Immature natural killer cell (primary cell): ENCODE data around the gene TFE3. TPM values are rescaled to one million over a fixed set of nuclear protein-coding genes. Genes with fewer than 3 reads are reported as not detected.

Source experiments
- polyA plus RNA-seq, 3 donors: library from polyadenylated mRNA; unstranded; fragments of 300-500 nt; fragmentation: Illumina TruSeq; gene quantifications; one replicate each; pipeline ENCODE4 v1.2.3, GENCODE V29; 2021

Gene TFE3
- polyA plus RNA-seq, 3 donors from 2014 or later = 1.1 to 9.0 (median 4.2) TPM

Other genes starting within 250 kb of the TFE3 start
- gene HDAC6, start 241.3 kb downstream of the TFE3 start, polyA plus RNA-seq = 10 to 100 TPM; 13.2 to 22.9 (median 13.5) TPM
- gene ERAS, start 216.8 kb downstream of the TFE3 start, polyA plus RNA-seq = not detected
- under 1 TPM in 2 of 3 donors, not detected in 1; 0.20 to 0.32 TPM for gene PCSK1N, start 207.7 kb downstream of the TFE3 start, polyA plus RNA-seq
- 10 to 100 TPM; 76.0 to 88.2 (median 85.3) TPM for gene TIMM17B, start 145.6 kb downstream of the TFE3 start, polyA plus RNA-seq
- gene PQBP1, start 145.4 kb downstream of the TFE3 start, polyA plus RNA-seq = 100 to 1,000 TPM in 2 of 3 donors, 10 to 100 TPM in 1; 92.6 to 118 (median 108) TPM
- gene SLC35A2, start 131.7 kb downstream of the TFE3 start, polyA plus RNA-seq = 10 to 100 TPM; 17.0 to 20.6 (median 20.2) TPM
- 100 to 1,000 TPM in 2 of 3 donors, 10 to 100 TPM in 1; 86.0 to 158 (median 146) TPM for gene PIM2, start 124.3 kb downstream of the TFE3 start, polyA plus RNA-seq
- 10 to 100 TPM; 25.2 to 35.5 (median 26.7) TPM for gene OTUD5, start 85.8 kb downstream of the TFE3 start, polyA plus RNA-seq
- under 1 TPM in 1 of 3 donors, not detected in 2; 0.12 TPM for gene KCND1, start 71.5 kb downstream of the TFE3 start, polyA plus RNA-seq
- 10 to 100 TPM in 1 of 3 donors, 1 to 10 TPM in 1, under 1 TPM in 1; 0.62 to 19.8 (median 7.7) TPM for gene GRIPAP1, start 41.1 kb downstream of the TFE3 start, polyA plus RNA-seq
- gene CCDC120, start 15.6 kb upstream of the TFE3 start, polyA plus RNA-seq = 1 to 10 TPM in 1 of 3 donors, under 1 TPM in 2; 0.49 to 1.3 (median 0.50) TPM
- 10 to 100 TPM; 27.7 to 66.4 (median 36.3) TPM for gene PRAF2, start 30.6 kb upstream of the TFE3 start, polyA plus RNA-seq
- 100 to 1,000 TPM; 104 to 105 (median 104) TPM for gene WDR45, start 36.5 kb upstream of the TFE3 start, polyA plus RNA-seq
- gene GPKOW, start 80.4 kb upstream of the TFE3 start, polyA plus RNA-seq = 10 to 100 TPM; 26.3 to 55.3 (median 27.2) TPM
- gene MAGIX, start 119.4 kb upstream of the TFE3 start, polyA plus RNA-seq = 1 to 10 TPM in 2 of 3 donors, under 1 TPM in 1; 0.96 to 2.2 (median 1.6) TPM
- 10 to 100 TPM; 40.5 to 64.6 (median 45.7) TPM for gene PLP2, start 128.5 kb upstream of the TFE3 start, polyA plus RNA-seq
- gene PRICKLE3, start 143.0 kb upstream of the TFE3 start, polyA plus RNA-seq = 1 to 10 TPM in 2 of 3 donors, not detected in 1; 2.1 to 4.1 TPM
- under 1 TPM in 2 of 3 donors, not detected in 1; 0.29 to 0.43 TPM for gene SYP, start 156.8 kb upstream of the TFE3 start, polyA plus RNA-seq
- gene CACNA1F, start 190.0 kb upstream of the TFE3 start, polyA plus RNA-seq = under 1 TPM in 1 of 3 donors, not detected in 2; 0.07 TPM
- gene CCDC22, start 192.1 kb upstream of the TFE3 start, polyA plus RNA-seq = 10 to 100 TPM; 21.6 to 29.4 (median 27.0) TPM
- under 1 TPM in 2 of 3 donors, not detected in 1; 0.08 to 0.13 TPM for gene FOXP3, start 221.4 kb upstream of the TFE3 start, polyA plus RNA-seq
- gene PPP1R3F, start 226.4 kb upstream of the TFE3 start, polyA plus RNA-seq = 1 to 10 TPM; 1.9 to 3.4 (median 2.1) TPM